H9 (cell line): Measurements from ENCODE around the gene CCDC81. TPM values are rescaled to one million over a fixed set of nuclear protein-coding genes. Genes with fewer than 3 reads are reported as not detected.

Experiments
- DNase-seq: peaks from one replicate; pipeline ENCODE4 v3.0.0-alpha.2; 2017
- H2AFZ ChIP-seq: one replicate; pipeline ENCODE4 v1.6.1; 2013; ENCODE audit warnings: mild to moderate bottlenecking, low read length, control low read depth, moderate library complexity
- H2AK5ac ChIP-seq: 2 replicates; pipeline ENCODE4 v1.6.1; 2013; ENCODE audit warnings: low read length, control low read depth, mixed read lengths; ENCODE audit not compliant: insufficient read length
- H2BK120ac ChIP-seq: one replicate; pipeline ENCODE4 v1.6.1; 2013; ENCODE audit warnings: low read depth, mild to moderate bottlenecking, low read length, control low read depth, inconsistent platforms; ENCODE audit not compliant: poor library complexity, severe bottlenecking
- H2BK12ac ChIP-seq: 2 replicates; pipeline ENCODE4 v1.6.1; 2013; ENCODE audit warnings: low read length, control low read depth, mixed read lengths, low read depth; ENCODE audit not compliant: insufficient read length
- H2BK15ac ChIP-seq: 2 replicates; pipeline ENCODE4 v1.6.1; 2013; ENCODE audit warnings: low read depth, low read length, control low read depth
- H2BK20ac ChIP-seq: one replicate; pipeline ENCODE4 v1.6.1; 2013; ENCODE audit warnings: low read depth, mild to moderate bottlenecking, low read length, control low read depth, inconsistent platforms; ENCODE audit not compliant: poor library complexity, severe bottlenecking
- H2BK5ac ChIP-seq: 2 replicates; pipeline ENCODE4 v1.6.1; 2013; ENCODE audit warnings: low read length, control low read depth, mixed read lengths; ENCODE audit not compliant: insufficient read length
- H3K14ac ChIP-seq: 2 replicates; pipeline ENCODE4 v1.6.1; 2013; ENCODE audit warnings: low read length, control low read depth; ENCODE audit not compliant: insufficient read depth
- H3K18ac ChIP-seq: 2 replicates; pipeline ENCODE4 v1.6.1; 2013; ENCODE audit warnings: low read depth, mild to moderate bottlenecking, mixed read lengths, low read length, control low read depth; ENCODE audit not compliant: insufficient read length
- H3K23ac ChIP-seq: 2 replicates; pipeline ENCODE4 v1.6.1; 2013; ENCODE audit warnings: low read length, control low read depth, mixed read lengths, low read depth; ENCODE audit not compliant: insufficient read length
- H3K23me2 ChIP-seq: 2 replicates; pipeline ENCODE4 v1.6.1; 2013; ENCODE audit warnings: low read depth, mild to moderate bottlenecking, mixed read lengths, low read length, control low read depth; ENCODE audit not compliant: insufficient read length, poor library complexity, severe bottlenecking
- H3K27ac ChIP-seq: 2 replicates; pipeline ENCODE4 v1.5.1; 2013; ENCODE audit warnings: low read length, control low read depth, mixed read lengths, low read depth; ENCODE audit not compliant: insufficient read length
- H3K27me3 ChIP-seq: 2 replicates; pipeline ENCODE4 v1.6.1; 2013; ENCODE audit warnings: low read length, control low read depth, inconsistent platforms; ENCODE audit not compliant: insufficient read depth
- H3K4ac ChIP-seq: 2 replicates; pipeline ENCODE4 v1.6.1; 2013; ENCODE audit warnings: low read depth, mild to moderate bottlenecking, control low read depth, inconsistent platforms, low read length, moderate library complexity
- H3K4me1 ChIP-seq: 2 replicates; pipeline ENCODE4 v1.6.1; 2013; ENCODE audit warnings: low read length, control low read depth, inconsistent platforms; ENCODE audit not compliant: insufficient read depth
- H3K4me2 ChIP-seq: 2 replicates; pipeline ENCODE4 v1.6.1; 2013; ENCODE audit warnings: low read length, control low read depth, mixed read lengths; ENCODE audit not compliant: insufficient read length, insufficient read depth
- H3K56ac ChIP-seq: 2 replicates; pipeline ENCODE4 v1.6.1; 2013; ENCODE audit warnings: low read depth, mild to moderate bottlenecking, mixed read lengths, low read length, control low read depth; ENCODE audit not compliant: insufficient read length
- H3K79me1 ChIP-seq: 2 replicates; pipeline ENCODE4 v1.6.1; 2013; ENCODE audit warnings: low read depth, mild to moderate bottlenecking, moderate library complexity, low read length, control low read depth, inconsistent platforms; ENCODE audit not compliant: insufficient read depth, poor library complexity, severe bottlenecking
- H3K79me2 ChIP-seq: 2 replicates; pipeline ENCODE4 v1.6.1; 2013; ENCODE audit warnings: low read length, control low read depth, inconsistent platforms; ENCODE audit not compliant: insufficient read depth
- H3K9ac ChIP-seq: 2 replicates; pipeline ENCODE4 v1.6.1; 2013; ENCODE audit warnings: low read length, control low read depth, mixed read lengths; ENCODE audit not compliant: insufficient read length; ENCODE audit errors: extremely low read depth
- H3K9me3 ChIP-seq: one replicate; pipeline ENCODE4 v1.6.1; 2013; ENCODE audit warnings: low read depth, low read length, inconsistent platforms; ENCODE audit not compliant: control insufficient read depth
- H3T11ph ChIP-seq: one replicate; pipeline ENCODE4 v1.6.1; 2013; ENCODE audit warnings: mild to moderate bottlenecking, low read length, control low read depth, inconsistent platforms
- H4K20me1 ChIP-seq: one replicate; pipeline ENCODE4 v1.6.1; 2013; ENCODE audit not compliant: control insufficient read depth, insufficient read length, insufficient read depth
- H4K5ac ChIP-seq: 2 replicates; pipeline ENCODE4 v1.6.1; 2013; ENCODE audit warnings: low read depth, mild to moderate bottlenecking, mixed read lengths, low read length, control low read depth; ENCODE audit not compliant: insufficient read length
- H4K8ac ChIP-seq: replicated peaks from 2 replicates; pipeline ENCODE4 v1.6.1; 2013; ENCODE audit warnings: low read length, control low read depth, mixed read lengths, low read depth; ENCODE audit not compliant: insufficient read length
- H4K91ac ChIP-seq: 2 replicates; pipeline ENCODE4 v1.6.1; 2013; ENCODE audit warnings: low read depth, mild to moderate bottlenecking, moderate library complexity, mixed read lengths, low read length, control low read depth; ENCODE audit not compliant: insufficient read length
- H3K27ac Mint-ChIP-seq, 3 experiments: 2 replicates in 2 of 3; 3 replicates in 1 of 3; pipeline ENCODE4 v1.8.0; 2020 to 2021; ENCODE audit warnings: mixed read lengths in 3 of 3, mild to moderate bottlenecking in 1 of 3, moderate library complexity in 1 of 3
- H3K27me3 Mint-ChIP-seq: 2 replicates; pipeline ENCODE4 v1.8.0; 2021; ENCODE audit warnings: low read depth, mild to moderate bottlenecking, moderate library complexity, mixed read lengths
- H3K36me3 Mint-ChIP-seq, 3 experiments: 2 replicates in 2 of 3; 3 replicates in 1 of 3; pipeline ENCODE4 v1.8.0; 2020 to 2021; ENCODE audit warnings: low read depth in 3 of 3, mixed read lengths in 3 of 3; ENCODE audit not compliant: insufficient read depth in 1 of 3
- H3K4me1 Mint-ChIP-seq, 2 experiments: 2 replicates each; pipeline ENCODE4 v1.8.0; 2020; ENCODE audit warnings: mixed read lengths in 2 of 2
- H3K4me3 Mint-ChIP-seq, 2 experiments: 2 replicates in 1 of 2; 3 replicates in 1 of 2; pipeline ENCODE4 v1.8.0; 2020 to 2021; ENCODE audit warnings: mild to moderate bottlenecking in 2 of 2, mixed read lengths in 2 of 2, moderate library complexity in 1 of 2
- H3K9me3 Mint-ChIP-seq, 2 experiments: 2 replicates in 1 of 2; 3 replicates in 1 of 2; pipeline ENCODE4 v1.8.0; 2020; ENCODE audit warnings: mild to moderate bottlenecking in 2 of 2, mixed read lengths in 2 of 2, moderate library complexity in 1 of 2
- WGBS: extraction: QIAGEN DNeasy Blood & Tissue Kit; methylation state at CpG from one replicate; pipeline ENCODE4 v1.1.7; 2013; ENCODE audit warnings: missing lambda C conversion rate, low lambda C conversion rate, mixed read lengths; ENCODE audit not compliant: insufficient read length; ENCODE audit errors: extremely low coverage; 5-methylcytosine and 5-hydroxymethylcytosine counted together
- total RNA-seq: library from RNA; stranded (reverse); gene quantifications from 2 replicates; pipeline ENCODE4 v1.2.1, GENCODE V29; 2021
- TF ChIP-seq, protein P1 (sequence below): fragments of 200-600 bp; sonication (generic); conservative IDR thresholded peaks from 3 replicates; pipeline ENCODE4 v1.8.0; 2021; ENCODE audit warnings: antibody characterized with exemption, mild to moderate bottlenecking

Gene CCDC81
- total RNA-seq, 1 experiment from 2014 or later = 0.52 TPM

DNA sequence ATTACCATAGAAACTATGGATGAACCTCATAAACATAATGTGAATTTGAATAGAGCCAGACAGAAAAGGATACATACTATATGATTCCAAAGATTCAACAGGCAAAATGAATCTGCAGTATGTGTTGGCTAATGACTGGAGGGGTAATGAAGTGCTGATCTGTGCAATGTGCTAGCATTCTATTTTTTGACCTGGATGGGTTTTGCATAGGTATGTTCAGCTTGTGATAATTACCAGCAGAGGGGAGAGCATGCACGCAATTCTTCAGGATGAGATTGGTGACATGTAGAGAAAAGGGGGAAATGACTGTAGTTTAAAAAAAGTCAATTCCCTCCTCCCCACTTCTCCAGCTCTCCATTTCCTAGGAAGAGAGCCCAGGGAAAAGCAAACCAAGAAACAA is 618 bp upstream of the CCDC81 start:
- H3K79me1 ChIP-seq = no peaks in the 10 kb centered on the region
- TF ChIP-seq, protein P1, sequence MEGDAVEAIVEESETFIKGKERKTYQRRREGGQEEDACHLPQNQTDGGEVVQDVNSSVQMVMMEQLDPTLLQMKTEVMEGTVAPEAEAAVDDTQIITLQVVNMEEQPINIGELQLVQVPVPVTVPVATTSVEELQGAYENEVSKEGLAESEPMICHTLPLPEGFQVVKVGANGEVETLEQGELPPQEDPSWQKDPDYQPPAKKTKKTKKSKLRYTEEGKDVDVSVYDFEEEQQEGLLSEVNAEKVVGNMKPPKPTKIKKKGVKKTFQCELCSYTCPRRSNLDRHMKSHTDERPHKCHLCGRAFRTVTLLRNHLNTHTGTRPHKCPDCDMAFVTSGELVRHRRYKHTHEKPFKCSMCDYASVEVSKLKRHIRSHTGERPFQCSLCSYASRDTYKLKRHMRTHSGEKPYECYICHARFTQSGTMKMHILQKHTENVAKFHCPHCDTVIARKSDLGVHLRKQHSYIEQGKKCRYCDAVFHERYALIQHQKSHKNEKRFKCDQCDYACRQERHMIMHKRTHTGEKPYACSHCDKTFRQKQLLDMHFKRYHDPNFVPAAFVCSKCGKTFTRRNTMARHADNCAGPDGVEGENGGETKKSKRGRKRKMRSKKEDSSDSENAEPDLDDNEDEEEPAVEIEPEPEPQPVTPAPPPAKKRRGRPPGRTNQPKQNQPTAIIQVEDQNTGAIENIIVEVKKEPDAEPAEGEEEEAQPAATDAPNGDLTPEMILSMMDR = no peak
- H3K9me3 ChIP-seq = no peaks in the 10 kb centered on the region
- Mint-ChIP-seq H3K36me3 (peaks cover 0 to 8% (median 8%) of the 10 kb centered on the region in 3 experiments; a peak in 3 of 7 replicates), H3K27ac (no peak overlapping the region), H3K4me3 (peak overlapping the region; percentile 54 to 75; a peak in 4 of 5 replicates), H3K27me3 (no peaks in the 10 kb centered on the region), H3K9me3 (peaks cover 0 to 10% of the 10 kb centered on the region in 2 experiments; a peak in 2 of 5 replicates), H3K4me1 (peaks cover 13 to 16% of the 10 kb centered on the region in 2 experiments)
- no peak overlapping the region for H2BK120ac ChIP-seq
- no peak overlapping the region for H3K18ac ChIP-seq
- H3T11ph ChIP-seq = no peak overlapping the region
- no peak overlapping the region for H4K8ac ChIP-seq
- H3K79me2 ChIP-seq = no peaks in the 10 kb centered on the region
- H3K4me1 ChIP-seq = no peaks in the 10 kb centered on the region
- H4K20me1 ChIP-seq = no peaks in the 10 kb centered on the region
- H2BK5ac ChIP-seq = no peak overlapping the region
- peak overlapping the region; percentile 49 for H3K4me2 ChIP-seq
- no peak overlapping the region for H4K91ac ChIP-seq
- no peak overlapping the region for H3K27ac ChIP-seq
- H2AFZ ChIP-seq = no peak overlapping the region
- no peak overlapping the region for H3K14ac ChIP-seq
- WGBS = no CpG with 5 or more reads among the region's 1 CpG
- H2BK12ac ChIP-seq = no peak overlapping the region
- H3K23me2 ChIP-seq = no peaks in the 10 kb centered on the region
- H3K56ac ChIP-seq = no peak overlapping the region
- no peak overlapping the region for H4K5ac ChIP-seq
- DNase-seq = no peak
- no peak overlapping the region for H2BK15ac ChIP-seq
- H3K27me3 ChIP-seq = no peaks in the 10 kb centered on the region
- no peak overlapping the region for H3K9ac ChIP-seq
- no peak overlapping the region for H3K4ac ChIP-seq
- no peak overlapping the region for H2BK20ac ChIP-seq
- H2AK5ac ChIP-seq = no peak overlapping the region
- no peak overlapping the region for H3K23ac ChIP-seq
